IMR-90 (cell line): ENCODE results near the gene PCED1B. TPM values are rescaled to one million over a fixed set of nuclear protein-coding genes. Genes with fewer than 3 reads are reported as not detected.

Source experiments
- ATAC-seq: fragments of 200-7000 bp; cut with Tn5 transposase; 2 replicates; pipeline ENCODE4 v1.9.1; 2020; ENCODE audit warnings: low read depth, mild to moderate bottlenecking, moderate library complexity
- BruUV-seq: library from RNA; stranded (reverse); fragments of 400-500 nt; replicated peaks from 2 replicates; lab custom pipeline; 2021; lab: Mats Ljungman, UMichigan
- CTCF ChIA-PET: fragments of 300-600 bp; formaldehyde crosslinking; extraction: SDS; loops from one replicate; lab custom pipeline; 2021; ENCODE audit warnings: antibody characterized with exemption; lab: Yijun Ruan, JAX
- POLR2A ChIA-PET: fragments of 300-600 bp; sonication (Branson Sonifier 250); formaldehyde crosslinking; loops from one replicate; lab custom pipeline; 2022; ENCODE audit warnings: antibody characterized with exemption; ENCODE audit not compliant: unreplicated experiment; lab: Charles Lee
- DNase-seq: peaks from one replicate; pipeline ENCODE4 v3.0.0; 2013
- H2AFZ ChIP-seq: replicated peaks from 2 replicates; pipeline ENCODE3; 2013; ENCODE audit warnings: low read length, mild to moderate bottlenecking; ENCODE audit not compliant: poor library complexity
- H2AK5ac ChIP-seq: 2 replicates; pipeline ENCODE4 v1.6.1; 2013; ENCODE audit warnings: low read depth, low read length, inconsistent platforms
- H2AK9ac ChIP-seq: replicated peaks from 2 replicates; pipeline ENCODE3; 2013; ENCODE audit warnings: mild to moderate bottlenecking, low read depth, low read length, moderate library complexity; ENCODE audit not compliant: poor library complexity
- H2BK120ac ChIP-seq: 2 replicates; pipeline ENCODE4 v1.6.1; 2013; ENCODE audit warnings: low read depth, low read length, inconsistent platforms
- H2BK15ac ChIP-seq: 3 replicates; pipeline ENCODE4 v1.6.1; 2013; ENCODE audit warnings: low read depth, low read length, inconsistent platforms
- H2BK20ac ChIP-seq: 2 replicates; pipeline ENCODE4 v1.6.1; 2013; ENCODE audit warnings: low read depth, mild to moderate bottlenecking, inconsistent platforms, low read length, moderate library complexity
- H2BK5ac ChIP-seq: 2 replicates; pipeline ENCODE4 v1.6.1; 2013; ENCODE audit warnings: mild to moderate bottlenecking, low read depth, low read length, inconsistent platforms; ENCODE audit not compliant: poor library complexity, severe bottlenecking
- H3K14ac ChIP-seq: replicated peaks from 2 replicates; pipeline ENCODE4 v1.6.1; 2013; ENCODE audit warnings: low read depth, low read length, inconsistent platforms
- H3K18ac ChIP-seq: 2 replicates; pipeline ENCODE4 v1.6.1; 2013; ENCODE audit warnings: low read depth, low read length, control low read depth
- H3K23ac ChIP-seq: 2 replicates; pipeline ENCODE4 v1.6.1; 2013; ENCODE audit warnings: low read depth, low read length, inconsistent platforms
- H3K27ac ChIP-seq: 2 replicates; pipeline ENCODE4 v1.5.1; 2013; ENCODE audit warnings: mild to moderate bottlenecking, control low read depth, low read length; ENCODE audit not compliant: insufficient read depth
- H3K27me3 ChIP-seq: 2 replicates; pipeline ENCODE4 v1.6.1; 2013; ENCODE audit warnings: low read length; ENCODE audit not compliant: control insufficient read depth, insufficient read depth
- H3K36me3 ChIP-seq: 2 replicates; pipeline ENCODE4 v1.6.1; 2013; ENCODE audit warnings: low read length, mixed read lengths; ENCODE audit not compliant: control insufficient read depth, insufficient read depth
- H3K4ac ChIP-seq: 2 replicates; pipeline ENCODE4 v1.6.1; 2013; ENCODE audit warnings: low read depth, low read length, inconsistent platforms
- H3K4me1 ChIP-seq: 2 replicates; pipeline ENCODE4 v1.6.1; 2013; ENCODE audit warnings: low read length, mixed read lengths; ENCODE audit not compliant: control insufficient read depth, insufficient read depth
- H3K4me2 ChIP-seq: 2 replicates; pipeline ENCODE4 v1.6.1; 2013; ENCODE audit warnings: low read depth, mild to moderate bottlenecking, control low read depth, low read length, moderate library complexity
- H3K4me3 ChIP-seq: 2 replicates; pipeline ENCODE4 v1.5.1; 2013; ENCODE audit warnings: low read depth, mild to moderate bottlenecking, control low read depth, low read length, moderate library complexity; ENCODE audit not compliant: insufficient read depth
- H3K56ac ChIP-seq: 2 replicates; pipeline ENCODE4 v1.6.1; 2013; ENCODE audit warnings: low read length, inconsistent platforms; ENCODE audit not compliant: insufficient read depth; ENCODE audit errors: extremely low read depth
- H3K79me1 ChIP-seq, 2 experiments: 2 replicates each; pipeline ENCODE4 v1.6.1; 2013; ENCODE audit warnings: low read length in 2 of 2, inconsistent platforms in 1 of 2, low read depth in 1 of 2
- H3K9ac ChIP-seq: 2 replicates; pipeline ENCODE4 v1.6.1; 2013; ENCODE audit warnings: low read depth, low read length, control low read depth
- H3K9me1 ChIP-seq: 2 replicates; pipeline ENCODE4 v1.6.1; 2013; ENCODE audit warnings: low read length, inconsistent platforms; ENCODE audit not compliant: insufficient read depth
- H3K9me3 ChIP-seq: 2 replicates; pipeline ENCODE4 v1.6.1; 2013; ENCODE audit warnings: low read length; ENCODE audit not compliant: control insufficient read depth, insufficient read depth
- H4K20me1 ChIP-seq: 2 replicates; pipeline ENCODE4 v1.6.1; 2013; ENCODE audit warnings: low read length, inconsistent platforms; ENCODE audit not compliant: insufficient read depth
- H4K5ac ChIP-seq: 2 replicates; pipeline ENCODE4 v1.6.1; 2013; ENCODE audit warnings: mild to moderate bottlenecking, low read depth, low read length, control low read depth
- H4K8ac ChIP-seq, 2 experiments: 2 replicates each; pipeline ENCODE4 v1.6.1; 2013; ENCODE audit warnings: low read depth in 2 of 2, low read length in 2 of 2, control low read depth in 1 of 2, inconsistent platforms in 1 of 2
- H4K91ac ChIP-seq: 2 replicates; pipeline ENCODE4 v1.6.1; 2013; ENCODE audit warnings: low read depth, low read length, inconsistent platforms; ENCODE audit not compliant: insufficient read depth
- MAZ ChIP-seq: IDR thresholded peaks from 2 replicates; pipeline ENCODE4 v1.6.1; 2012; ENCODE audit warnings: low read depth, mild to moderate bottlenecking, low read length, improper control_type of control experiment, moderate library complexity, borderline replicate concordance
- MXI1 ChIP-seq: IDR thresholded peaks from 2 replicates; pipeline ENCODE4 v1.6.1; 2012; ENCODE audit warnings: low read depth, mild to moderate bottlenecking, low read length, moderate library complexity, borderline replicate concordance
- WGBS, 2 experiments: methylation state at CpG; one replicate each; pipeline versions ENCODE4 v1.1.5 to v1.1.7; 2013; ENCODE audit warnings: missing lambda C conversion rate in 2 of 2; ENCODE audit not compliant: insufficient read length in 1 of 2; ENCODE audit errors: extremely low coverage in 2 of 2; 5-methylcytosine and 5-hydroxymethylcytosine counted together
- dilution Hi-C: fragments of 300-500 bp; cut with HindIII; formaldehyde crosslinking; loops from one replicate; pipeline ENCODE4 v1.14.3; 2018; ENCODE audit warnings: low sequenced_read_pairs; ENCODE audit not compliant: unreplicated experiment
- in situ Hi-C: fragments of 300-500 bp; cut with MboI; formaldehyde crosslinking; loops from 3 replicates; pipeline ENCODE4 v1.14.3; 2019; ENCODE audit warnings: low sequenced_read_pairs, inconsistent platforms, mixed read lengths
- intact Hi-C: fragments of 100-400 bp; cut with micrococcal nuclease; formaldehyde crosslinking; loops from 2 replicates; pipeline ENCODE4 v1.10.0; 2022
- polyA plus RNA-seq, 3 experiments: library from polyadenylated mRNA; depleted of rRNA; stranded (reverse); fragments of >200 nt; gene quantifications; 2 replicates each; pipeline ENCODE4 v1.2.3, GENCODE V29; 2012; ENCODE audit warnings: low replicate concordance in 1 of 3
- total RNA-seq: library from RNA; depleted of rRNA; stranded (reverse); fragments of >200 nt; gene quantifications from 2 replicates; pipeline ENCODE4 v1.2.3, GENCODE V29; 2012
- TF ChIP-seq, protein P1 (sequence below): conservative IDR thresholded peaks from 2 replicates; pipeline ENCODE4 v1.5.1; 2012; ENCODE audit warnings: mild to moderate bottlenecking, low read depth, low read length, improper control_type of control experiment

PCED1B gene
- total and polyA plus RNA-seq, 2 of the 4 experiments (the other 2 are of a cell fraction) = 0.36 to 2.6 TPM

DNA sequence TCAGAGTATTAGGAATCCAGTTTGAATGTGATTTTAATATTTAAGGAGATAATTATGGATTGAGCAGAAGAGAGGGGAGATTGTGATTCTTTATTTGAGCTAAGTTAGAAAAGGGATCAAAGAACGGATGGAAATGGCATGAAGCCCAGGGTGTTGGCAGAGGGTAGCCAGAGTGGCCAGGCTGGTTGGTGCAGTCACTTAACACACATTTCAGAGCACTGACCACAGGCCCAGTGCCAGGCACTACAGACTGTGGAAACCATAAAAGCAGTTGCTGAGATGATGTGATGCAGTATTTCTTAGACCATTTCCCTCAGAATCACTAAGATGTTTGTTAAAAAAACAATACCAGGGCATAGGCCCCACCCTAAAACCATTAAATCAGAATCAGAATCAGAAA, 168.0 kb downstream of the PCED1B start:
- H3K79me1 ChIP-seq = no peaks in the 10 kb centered on the region
- no peak overlapping the region for H4K91ac ChIP-seq
- peak overlapping the region; percentile 19; the same call in 1 of the 2 replicates for H3K14ac ChIP-seq
- H2BK5ac ChIP-seq = no peak overlapping the region
- H3K4me1 ChIP-seq = no peaks in the 10 kb centered on the region; the same call in 1 of the 2 replicates
- in situ Hi-C loops (no loop called here), dilution Hi-C loops (no loop called here), intact Hi-C loops (no loop called here)
- BruUV-seq = no TSS peak
- no peak overlapping the region for H2BK120ac ChIP-seq
- DNase-seq (no peak), ATAC-seq (no peak)
- no peak overlapping the region for H4K8ac ChIP-seq
- H3K27ac ChIP-seq = no peak overlapping the region
- no peak overlapping the region for H3K4ac ChIP-seq
- H3K56ac ChIP-seq = no peak overlapping the region
- no peak overlapping the region for H2AK5ac ChIP-seq
- H3K27me3 ChIP-seq = no peaks in the 10 kb centered on the region
- no peak overlapping the region for H3K23ac ChIP-seq
- WGBS, 2 experiments = no CpG with 5 or more reads among the region's 1 CpG
- no peak overlapping the region for H3K18ac ChIP-seq
- no peak overlapping the region for H3K4me3 ChIP-seq
- H2AFZ ChIP-seq = no peak overlapping the region
- H3K36me3 ChIP-seq = no peaks in the 10 kb centered on the region
- H2BK15ac ChIP-seq = no peak overlapping the region
- H2AK9ac ChIP-seq = no peak overlapping the region
- H3K9me1 ChIP-seq = no peaks in the 10 kb centered on the region
- H3K9ac ChIP-seq = no peak overlapping the region
- H3K4me2 ChIP-seq = no peak overlapping the region
- H4K20me1 ChIP-seq = no peaks in the 10 kb centered on the region
- H3K9me3 ChIP-seq = no peaks in the 10 kb centered on the region
- CTCF ChIA-PET = no interaction called here
- TF ChIP-seq MXI1 = no peak
- TF ChIP-seq, protein P1, sequence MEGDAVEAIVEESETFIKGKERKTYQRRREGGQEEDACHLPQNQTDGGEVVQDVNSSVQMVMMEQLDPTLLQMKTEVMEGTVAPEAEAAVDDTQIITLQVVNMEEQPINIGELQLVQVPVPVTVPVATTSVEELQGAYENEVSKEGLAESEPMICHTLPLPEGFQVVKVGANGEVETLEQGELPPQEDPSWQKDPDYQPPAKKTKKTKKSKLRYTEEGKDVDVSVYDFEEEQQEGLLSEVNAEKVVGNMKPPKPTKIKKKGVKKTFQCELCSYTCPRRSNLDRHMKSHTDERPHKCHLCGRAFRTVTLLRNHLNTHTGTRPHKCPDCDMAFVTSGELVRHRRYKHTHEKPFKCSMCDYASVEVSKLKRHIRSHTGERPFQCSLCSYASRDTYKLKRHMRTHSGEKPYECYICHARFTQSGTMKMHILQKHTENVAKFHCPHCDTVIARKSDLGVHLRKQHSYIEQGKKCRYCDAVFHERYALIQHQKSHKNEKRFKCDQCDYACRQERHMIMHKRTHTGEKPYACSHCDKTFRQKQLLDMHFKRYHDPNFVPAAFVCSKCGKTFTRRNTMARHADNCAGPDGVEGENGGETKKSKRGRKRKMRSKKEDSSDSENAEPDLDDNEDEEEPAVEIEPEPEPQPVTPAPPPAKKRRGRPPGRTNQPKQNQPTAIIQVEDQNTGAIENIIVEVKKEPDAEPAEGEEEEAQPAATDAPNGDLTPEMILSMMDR = no peak
- TF ChIP-seq MAZ = no peak
- POLR2A ChIA-PET = interaction anchor here (0.6 kb wide), 1 partner anchor 9 kb away, joined by 3 read pairs; no protein-coding TSS in a partner anchor
- H2BK20ac ChIP-seq = no peak overlapping the region
- no peak overlapping the region for H4K5ac ChIP-seq
